Measurements from ENCODE around the gene PUS10. TPM values are rescaled to one million over a fixed set of nuclear protein-coding genes. Genes with fewer than 3 reads are reported as not detected.

Gene PUS10
- total RNA-seq, 1 experiment from 2014 or later, result 5.6 TPM

GRCh38 chr2:60936757-60937156 lies 81.3 kb downstream of the PUS10 start (continued):
- TF ChIP-seq ZBTB33 (IDR thresholded peaks at IDR 0.05; ENCODE audit: extremely low read depth, insufficient replicate concordance, low read length) (no peak), CTCF (IDR thresholded peaks at IDR 0.05 in 2 of 3, conservative IDR thresholded peaks at IDR 0.05 in 1 of 3; ENCODE audit: borderline replicate concordance in 1 of 3, insufficient read depth in 1 of 3, low read depth in 2 of 3, low read length in 2 of 3) (no peak)

- H3K9me2 ChIP-seq (ENCODE audit: insufficient read depth), result no peaks in the 10 kb centered on the region
- no peak overlapping the region for H2AFZ ChIP-seq (ENCODE audit: low read depth, low read length, poor library complexity, severe bottlenecking)
These were observed 83.8 kb downstream of the PUS10 start for GRCh38 chr2:60934165-60934722.

More at GRCh38 chr2:60934165-60934722, 83.8 kb downstream of the PUS10 start:
- no peaks in the 10 kb centered on the region for H3K9me3 ChIP-seq (ENCODE audit: control insufficient read depth in 1 of 2, insufficient read depth in 1 of 2, low read depth in 1 of 2, low read length in 2 of 2)
- no TSS peak for BruUV-seq (replicated peaks)
- no peaks in the 10 kb centered on the region for H3K4me1 ChIP-seq (ENCODE audit: control insufficient read depth in 1 of 2, insufficient read depth in 2 of 2, low read length in 2 of 2)
- ChIA-PET RAD21 (ENCODE audit: low non-redundant PET in 1 of 2, low total read pairs in 2 of 2, uncharacterized antibody in 2 of 2, unreplicated experiment in 2 of 2) (no interaction called here), POLR2A (no interaction called here), CTCF (interaction anchor here (0.6 kb wide), 1 partner anchor 94 kb away, joined by 3 read pairs; no protein-coding TSS in a partner anchor)
- no peak overlapping the region for H3K27ac ChIP-seq (ENCODE audit: low read depth, low read length)
- TF ChIP-seq POLR2A (IDR thresholded peaks at IDR 0.05; ENCODE audit: borderline replicate concordance, extremely low read depth, insufficient read depth, insufficient read length), result no peak
- no peak for TF ChIP-seq SRF (IDR thresholded peaks at IDR 0.05; ENCODE audit: low read depth)
- no peak for TF ChIP-seq EZH2phosphoT487 (IDR thresholded peaks at IDR 0.05; ENCODE audit: borderline replicate concordance)
- no peak for TF ChIP-seq POLR2AphosphoS5 (IDR thresholded peaks at IDR 0.05; ENCODE audit: low read depth, low read length)
- no peak for TF ChIP-seq ELF1 (IDR thresholded peaks at IDR 0.05; ENCODE audit: borderline replicate concordance, low read depth)
- no peak for TF ChIP-seq SP1 (IDR thresholded peaks at IDR 0.05; ENCODE audit: low read depth)
- TF ChIP-seq FOSL1 (IDR thresholded peaks at IDR 0.05; ENCODE audit: low read depth), result no peak
- TF ChIP-seq EZH2 (IDR thresholded peaks at IDR 0.05), result no peak
- H3K36me3 ChIP-seq (ENCODE audit: control insufficient read depth in 1 of 2, insufficient read depth in 2 of 2, low read length in 2 of 2), result no peaks in the 10 kb centered on the region
- no peak overlapping the region for H3K4me2 ChIP-seq (ENCODE audit: low read length)
- H3K27me3 ChIP-seq (ENCODE audit: insufficient read depth, low read length), result no peaks in the 10 kb centered on the region
- intact Hi-C loops (cut with micrococcal nuclease), result no loop called here
- no peak overlapping the region for H3K9ac ChIP-seq (ENCODE audit: low read length)
- no peaks in the 10 kb centered on the region for H3K79me2 ChIP-seq (ENCODE audit: insufficient read depth, low read length)
- H3K4me3 ChIP-seq (replicated peaks in 1 of 2; ENCODE audit: low read depth in 1 of 2, low read length in 2 of 2), result no peak overlapping the region
- no peaks in the 10 kb centered on the region for H4K20me1 ChIP-seq (ENCODE audit: insufficient read depth)
- DNase-seq (ENCODE audit: low read depth, low spot score) (no peak), ATAC-seq (no peak)

Measured in HCT116 (cell line).